Stimulated activated CD8-positive, alpha-beta memory T cell treated with anti-CD3 and anti-CD28 coated beads, Interleukin-4, amount 100 ng/mL, for 1 hour (primary cell): ENCODE measurements around the gene RAMP1.

Experiments
- DNase-seq, 2 donors: peaks; one replicate each; pipeline ENCODE4 v3.0.0-alpha.2; 2020; ENCODE audit warnings: low read depth in 2 of 2, low spot score in 1 of 2

The RAMP1 gene

DNA sequence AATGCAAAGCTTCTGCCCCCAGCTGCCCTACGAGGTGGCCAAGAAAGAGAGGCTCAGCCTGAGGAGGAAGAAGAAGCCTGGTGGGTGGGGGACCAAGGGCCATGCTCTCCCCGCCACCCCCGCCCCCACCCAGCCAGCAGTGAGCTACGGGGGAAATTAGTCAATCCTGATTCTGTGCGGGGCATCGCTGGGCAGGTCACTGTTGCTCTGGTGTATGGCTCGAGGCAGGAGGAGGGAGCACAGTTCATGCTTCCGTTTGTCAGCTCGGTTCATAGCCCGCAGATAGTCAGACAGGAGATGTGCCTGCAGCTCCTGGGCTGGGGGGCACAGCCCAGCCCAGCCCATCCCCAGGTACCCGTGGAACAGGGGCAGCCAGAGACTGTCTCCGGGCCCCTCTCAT lies 17.1 kb downstream of the RAMP1 start:
- DNase-seq: no peak

DNA sequence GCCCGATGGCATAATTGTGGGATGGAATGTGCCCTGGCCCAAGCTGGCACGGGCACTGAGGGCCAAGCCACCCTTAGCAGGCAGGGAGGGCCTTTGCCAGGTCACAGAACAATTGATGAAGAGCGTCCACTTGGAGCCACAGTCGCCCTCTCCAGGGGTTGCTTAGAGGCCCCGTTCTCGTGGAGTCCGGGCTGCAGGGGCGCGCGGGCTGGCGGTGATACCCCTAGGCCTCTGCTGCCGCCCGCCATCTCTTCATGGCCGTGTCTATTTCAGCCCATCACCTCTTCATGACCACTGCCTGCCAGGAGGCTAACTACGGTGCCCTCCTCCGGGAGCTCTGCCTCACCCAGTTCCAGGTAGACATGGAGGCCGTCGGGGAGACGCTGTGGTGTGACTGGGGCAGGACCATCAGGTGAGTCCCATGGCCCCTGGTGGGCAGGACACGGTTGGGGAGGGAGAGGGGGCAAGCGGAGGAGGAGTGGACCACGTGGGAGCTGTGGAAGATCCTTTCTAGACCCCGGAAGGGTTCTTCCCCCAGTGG lies 17.6 kb downstream of the RAMP1 start:
- DNase-seq: no peak

DNA sequence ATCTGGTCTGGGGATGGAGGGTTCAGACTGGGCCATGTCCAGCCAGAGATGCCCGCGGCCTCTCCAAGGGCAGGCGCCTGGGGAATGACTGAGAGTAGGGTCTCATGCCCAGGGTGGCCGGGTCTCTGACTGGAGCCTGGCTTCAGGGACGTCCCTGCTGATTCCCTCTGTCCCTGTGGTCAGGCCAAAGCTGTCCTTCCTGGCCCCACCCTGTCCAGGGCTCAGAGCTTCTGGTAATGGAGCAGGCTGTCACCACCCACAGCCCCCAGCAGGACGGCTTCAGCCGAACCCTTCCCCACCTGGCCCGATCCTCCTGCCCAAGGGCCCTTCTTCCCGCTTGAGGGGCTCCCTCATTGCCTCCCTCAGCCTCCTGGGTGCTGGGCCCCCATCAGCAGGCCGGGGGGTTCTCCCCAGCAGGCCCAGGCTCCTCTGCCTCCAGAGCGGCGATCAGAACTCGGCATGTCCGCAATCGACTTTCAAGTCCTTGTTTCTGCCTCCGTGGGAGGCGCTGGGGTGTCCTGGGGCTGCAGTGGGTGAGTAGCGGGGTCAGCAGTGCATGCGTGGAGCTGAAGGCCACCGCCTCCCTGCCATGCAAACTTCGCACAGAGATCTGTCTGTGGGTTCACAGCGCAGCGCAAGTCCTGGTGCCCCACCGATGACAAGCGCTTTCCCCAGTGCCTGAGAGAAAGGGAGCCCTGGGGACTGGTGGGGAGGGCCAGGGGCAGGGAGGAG lies 18.3 kb downstream of the RAMP1 start:
- DNase-seq: no peak

DNA sequence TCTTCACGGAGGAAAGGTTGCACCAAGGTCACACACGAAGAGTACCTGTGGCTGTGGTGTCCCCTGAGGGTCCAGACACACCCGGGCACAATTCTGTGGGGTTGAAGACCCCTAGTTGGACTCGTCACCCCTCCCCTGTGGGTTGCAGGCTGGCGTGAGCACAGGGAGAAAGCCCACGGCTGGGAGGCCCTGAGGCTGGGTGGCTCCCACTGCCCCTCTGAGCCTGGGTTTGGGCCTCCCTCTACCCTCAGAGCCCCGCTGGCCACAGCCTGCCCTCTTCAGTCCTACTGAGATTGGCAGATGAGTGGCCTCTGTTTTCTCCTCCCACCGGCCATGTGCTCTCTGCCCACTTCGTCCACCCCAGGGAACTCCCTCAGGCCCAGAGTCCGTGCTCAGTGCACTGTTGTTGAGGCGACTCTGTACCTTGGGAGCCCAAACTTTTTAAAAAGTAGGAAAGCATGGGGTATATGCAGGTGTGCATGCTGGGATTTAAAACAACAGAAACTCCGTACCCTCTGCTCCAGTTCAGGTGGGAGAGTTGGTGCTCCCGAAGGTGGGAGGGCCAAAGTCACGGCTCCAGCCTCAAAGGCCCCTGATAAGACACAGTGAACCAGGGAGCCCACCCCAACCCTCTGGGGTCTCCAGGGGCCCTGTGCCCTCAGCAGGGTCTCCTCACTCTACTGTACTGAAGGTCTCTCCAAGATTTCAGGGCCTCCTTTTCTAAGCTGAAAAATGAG lies 19.1 kb downstream of the RAMP1 start:
- DNase-seq: no peak

DNA sequence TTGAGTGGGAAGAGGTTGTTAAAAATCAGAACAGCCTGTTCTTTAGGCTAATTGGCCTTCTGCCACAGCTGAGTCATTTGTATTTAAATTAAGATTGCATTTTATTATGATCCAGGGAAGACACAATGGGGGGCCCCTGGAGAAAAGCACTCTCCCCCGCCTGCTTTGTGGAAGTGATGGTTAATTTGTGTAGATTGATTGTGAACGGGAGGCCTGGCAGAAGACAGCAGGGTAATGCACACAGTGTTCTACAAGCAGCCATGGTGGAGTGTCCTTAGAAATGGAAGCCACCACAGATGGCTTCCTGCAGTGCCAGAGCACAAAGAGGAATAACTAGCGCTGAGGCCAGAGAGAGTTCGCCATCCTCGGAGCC lies 19.6 kb downstream of the RAMP1 start:
- DNase-seq: no peak

DNA sequence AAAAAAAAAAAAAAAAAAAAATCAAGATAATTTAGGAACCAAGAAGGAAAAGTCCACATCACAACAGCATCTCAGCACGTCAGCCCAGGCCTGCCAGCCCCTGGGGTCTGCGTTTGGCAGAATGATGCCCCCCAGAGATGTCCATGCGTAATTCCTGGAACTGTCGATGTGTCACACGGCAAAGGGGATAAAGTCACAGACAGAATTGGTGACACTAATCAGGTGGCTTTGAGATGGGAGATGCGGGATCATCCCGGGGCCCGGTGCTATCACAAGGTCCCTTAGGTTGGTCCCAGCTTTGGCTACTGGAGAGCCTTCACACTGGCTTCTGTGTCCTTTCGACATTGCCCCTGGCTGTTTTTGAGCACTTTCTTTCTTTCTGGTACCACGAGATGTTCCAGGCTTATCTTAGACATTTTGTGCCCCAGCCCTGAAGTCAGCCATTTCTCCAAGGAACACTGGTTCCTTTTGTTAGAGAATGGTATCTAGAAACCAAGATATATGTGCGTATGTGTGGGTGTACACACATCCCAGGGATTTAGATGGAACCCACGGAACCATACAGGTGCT lies 20.7 kb downstream of the RAMP1 start:
- no peak for DNase-seq

DNA sequence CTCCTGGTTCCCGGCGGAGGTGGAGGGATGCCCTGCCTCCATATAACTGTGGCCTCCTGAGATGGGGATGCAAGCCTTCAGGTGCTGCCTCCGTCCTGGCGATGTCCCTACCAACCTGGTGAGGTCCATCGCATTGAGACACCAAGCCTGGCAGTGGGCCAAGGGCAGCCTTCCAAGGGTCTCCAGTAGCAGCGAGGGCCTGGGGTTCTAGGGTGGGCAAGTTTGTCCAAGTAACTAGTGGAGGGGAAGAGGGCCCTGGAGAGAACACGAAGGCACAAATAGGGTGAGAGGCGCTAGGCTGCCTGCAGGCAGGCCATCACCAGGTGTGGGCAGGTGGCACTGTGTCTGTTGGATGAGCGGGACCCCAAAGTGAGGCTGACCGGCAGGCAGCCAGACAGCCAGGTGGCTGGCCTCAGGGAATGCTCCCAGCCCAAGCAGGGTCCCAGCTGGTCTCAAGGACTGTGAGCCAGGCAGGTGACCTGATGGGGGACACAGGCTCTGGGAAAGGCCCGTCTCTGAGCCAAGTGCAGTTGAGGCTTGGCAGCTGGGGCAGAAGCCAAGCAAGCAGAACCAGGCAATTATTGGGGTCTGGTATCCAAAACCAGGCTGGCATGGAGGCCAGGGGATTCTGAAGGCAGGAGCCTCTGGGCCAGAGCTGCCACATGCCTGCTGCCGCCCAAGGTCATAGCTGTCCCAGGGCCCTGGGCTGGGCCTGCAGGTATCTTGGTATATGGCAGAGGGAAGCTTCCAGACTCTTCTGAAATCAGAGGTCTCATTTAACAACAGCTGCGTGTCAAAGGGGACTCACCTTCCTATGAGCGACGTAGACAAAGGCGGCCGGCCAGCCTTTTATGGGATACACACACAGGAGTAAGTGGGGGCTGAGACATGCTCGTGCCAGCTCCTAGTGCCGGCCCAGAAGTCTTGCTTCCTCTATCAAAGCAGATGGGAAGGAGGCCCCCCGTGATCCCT lies 23.4 kb downstream of the RAMP1 start:
- no peak for DNase-seq

DNA sequence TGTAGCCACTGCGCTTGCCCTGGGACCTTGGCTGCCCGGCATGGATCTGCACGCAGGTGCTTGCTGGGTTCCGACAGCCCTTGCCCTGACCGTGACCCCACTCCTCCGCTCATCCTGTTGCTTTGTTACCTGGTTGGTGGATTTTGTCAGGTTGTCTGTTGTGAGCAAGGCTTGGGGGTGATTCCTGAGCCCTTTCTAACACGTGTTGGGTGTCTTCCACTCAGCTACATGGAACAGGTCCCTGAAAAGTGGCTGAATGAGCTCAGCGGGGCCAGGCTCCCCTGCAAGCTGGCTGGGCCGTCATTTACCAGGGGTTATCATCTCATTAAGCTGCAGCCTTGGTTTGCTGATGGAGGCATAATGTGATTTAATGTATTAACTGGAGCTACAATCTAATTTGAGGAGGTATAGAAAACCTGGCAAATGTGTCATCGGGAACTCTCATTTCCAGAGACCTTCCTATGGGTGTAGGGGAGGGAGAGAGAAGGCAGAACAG lies 24.6 kb downstream of the RAMP1 start:
- DNase-seq: no peak

DNA sequence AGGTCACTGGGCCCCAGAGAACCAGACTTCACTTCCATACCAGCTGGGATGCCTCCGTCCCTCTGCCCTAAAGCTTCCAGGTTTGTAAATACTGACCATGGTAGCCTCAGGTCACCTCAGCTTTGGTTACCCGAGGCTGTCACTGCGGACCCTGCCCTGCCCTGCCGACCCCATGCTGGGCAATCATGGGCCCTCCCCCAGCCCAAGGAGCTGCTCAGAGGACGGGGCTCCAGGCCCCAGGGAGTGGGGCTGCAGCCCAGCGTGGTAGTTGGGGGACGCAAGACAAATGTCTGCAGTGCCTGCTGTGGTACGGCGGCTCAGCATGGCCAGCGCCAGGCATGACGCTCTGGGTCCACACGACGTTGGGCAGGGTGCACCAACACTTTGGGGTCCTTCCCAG lies 25.3 kb downstream of the RAMP1 start:
- no peak for DNase-seq

DNA sequence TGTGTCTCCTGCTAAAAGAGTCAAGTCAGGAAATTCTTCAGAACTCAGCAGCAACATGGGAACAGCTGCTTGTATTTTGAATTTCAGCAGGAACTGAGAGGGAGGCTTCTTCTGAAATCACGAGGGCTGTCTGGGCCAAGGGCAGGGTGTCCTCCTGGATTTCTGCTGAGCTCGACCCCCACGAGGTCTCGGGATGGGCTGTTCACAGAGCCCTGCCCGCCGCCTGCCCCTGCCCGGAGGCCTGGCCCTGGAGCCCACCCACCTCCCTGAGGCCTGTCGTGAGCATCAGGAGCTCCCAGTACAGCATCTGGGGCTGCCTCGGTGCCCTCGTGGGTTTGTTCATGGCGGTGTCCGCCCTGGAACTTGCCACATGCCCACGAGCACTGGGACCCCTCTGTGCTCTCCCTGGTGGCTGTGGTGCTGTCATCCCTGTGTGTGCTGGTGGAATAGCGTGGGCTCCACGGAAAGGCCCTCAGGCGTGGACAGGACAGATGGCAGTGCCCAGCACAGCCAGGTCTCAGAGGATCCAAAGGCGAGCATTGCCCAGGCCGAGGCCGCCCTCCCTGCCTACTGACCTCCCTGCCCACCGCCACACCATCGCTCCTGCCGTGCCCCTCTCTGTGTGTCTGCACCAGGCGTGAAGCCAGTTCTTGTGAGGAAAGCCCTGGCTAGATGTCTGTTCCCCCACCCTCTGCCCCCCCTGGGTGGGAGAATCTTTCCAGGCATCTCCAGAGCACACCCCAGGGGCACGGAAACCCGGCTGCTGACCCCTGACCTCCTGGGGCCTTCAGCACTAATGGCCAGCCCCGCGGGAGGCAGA lies 25.9 kb downstream of the RAMP1 start:
- DNase-seq: no peak

DNA sequence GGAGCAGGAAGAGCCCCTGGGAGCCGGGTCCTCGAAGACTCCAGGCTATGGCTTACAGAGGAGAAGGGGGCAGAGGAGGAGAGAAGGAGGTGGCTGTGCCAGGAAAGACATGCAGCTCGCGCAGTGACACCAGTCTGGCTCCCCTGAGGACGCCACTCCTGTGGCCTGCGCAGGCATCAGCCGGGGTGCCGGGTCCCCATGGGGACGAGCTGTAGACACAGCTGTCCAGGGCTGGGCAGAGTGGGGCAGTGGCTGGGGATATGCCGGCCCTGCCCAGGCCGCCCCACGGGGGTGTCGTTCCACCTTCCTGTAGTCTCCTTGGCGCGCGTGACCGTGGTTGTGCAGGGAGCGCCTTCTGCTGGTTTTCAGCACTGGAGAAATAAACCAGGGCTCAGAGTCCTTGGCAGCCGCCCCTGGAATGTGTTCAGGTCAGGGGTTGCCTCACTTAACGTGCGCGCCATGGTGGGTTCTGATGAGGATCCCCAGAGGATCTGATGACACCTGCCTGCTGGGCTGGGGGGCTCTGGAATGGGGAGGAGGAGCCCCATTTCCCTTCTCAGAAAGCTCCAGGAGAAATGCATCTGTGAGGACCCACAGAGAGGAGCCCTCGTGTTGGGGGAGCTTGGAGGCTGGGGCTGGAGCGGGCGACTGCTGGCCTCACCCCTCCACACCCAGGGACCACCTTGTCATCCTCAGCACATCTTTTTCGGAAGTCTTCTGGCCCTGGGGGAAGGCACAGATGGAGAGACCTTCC lies 26.7 kb downstream of the RAMP1 start:
- DNase-seq: no peak

DNA sequence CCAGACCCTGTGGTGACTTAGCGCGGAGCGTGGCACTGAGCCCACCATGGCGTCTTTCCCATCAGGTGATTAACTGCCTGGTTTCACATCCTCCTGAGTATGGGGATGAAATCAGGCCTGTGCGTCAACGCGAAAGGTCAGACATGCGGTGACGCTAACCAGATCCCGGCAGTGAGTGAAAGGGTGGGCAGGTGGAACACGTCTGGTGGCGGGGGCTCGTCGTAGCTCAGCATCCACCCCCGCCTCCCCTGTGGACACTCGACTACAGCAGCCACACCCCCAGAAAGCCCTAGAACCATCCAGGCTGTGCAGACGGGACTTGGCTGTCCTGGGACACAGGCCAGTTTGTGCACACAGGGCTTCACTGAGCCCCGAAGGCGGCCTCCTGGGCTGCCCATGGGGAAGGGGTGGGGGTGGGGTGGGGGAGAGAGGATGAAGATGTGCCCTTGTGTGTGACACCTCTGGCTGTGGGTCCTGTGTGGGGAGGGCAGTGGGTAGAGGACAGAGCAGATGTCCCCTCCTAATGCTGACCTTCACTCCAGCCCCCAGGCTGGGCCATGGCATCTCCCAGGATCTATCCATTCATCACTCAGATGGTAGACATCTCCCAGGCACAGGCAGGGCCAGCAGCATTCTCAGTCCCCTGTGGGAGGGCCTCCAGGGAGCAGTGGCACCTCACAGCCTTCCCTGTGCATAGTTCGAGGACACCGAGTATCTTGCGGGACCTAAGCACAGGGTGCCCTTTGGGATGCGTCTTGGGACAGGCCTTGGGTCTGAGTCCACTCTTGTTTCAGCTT lies 27.5 kb downstream of the RAMP1 start:
- DNase-seq: no peak

DNA sequence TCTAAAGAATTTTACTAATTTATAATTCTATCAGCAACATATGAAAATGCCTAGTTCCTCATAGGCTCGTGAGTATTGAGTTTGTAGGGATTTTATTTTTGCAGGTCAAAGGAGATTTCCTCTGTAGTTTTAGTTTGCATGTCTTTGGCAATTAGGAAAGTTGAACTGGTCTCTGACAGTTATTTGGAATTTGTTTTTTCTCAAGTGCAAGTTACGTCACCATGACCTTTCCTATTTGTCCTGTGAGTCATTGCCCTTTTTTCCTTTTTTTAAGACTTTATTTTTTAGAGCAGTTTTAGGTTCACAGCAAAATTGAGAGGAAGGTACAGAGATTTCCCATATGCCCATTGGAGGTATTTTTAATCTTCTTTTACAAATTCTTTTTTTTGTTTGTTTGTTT lies 29.0 kb downstream of the RAMP1 start:
- DNase-seq: no peak

DNA sequence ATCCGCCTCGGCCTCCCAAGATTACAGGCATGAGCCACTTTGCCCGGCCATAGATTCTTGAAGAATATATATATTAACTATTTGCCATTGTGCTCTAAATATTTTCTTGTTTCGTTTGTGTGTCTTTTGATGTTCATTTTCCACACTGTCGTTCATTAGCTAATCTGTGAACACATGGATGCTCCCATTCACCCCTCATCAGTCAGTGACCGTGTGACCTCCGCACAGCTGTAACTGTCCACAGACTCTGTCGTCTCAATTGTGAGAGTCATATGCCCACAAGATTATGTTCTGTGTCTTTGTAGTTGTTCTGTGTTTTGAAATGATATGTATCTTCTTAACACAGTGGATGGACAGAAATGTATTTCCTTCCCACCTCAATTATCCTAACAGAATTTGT lies 29.6 kb downstream of the RAMP1 start:
- DNase-seq: no peak

DNA sequence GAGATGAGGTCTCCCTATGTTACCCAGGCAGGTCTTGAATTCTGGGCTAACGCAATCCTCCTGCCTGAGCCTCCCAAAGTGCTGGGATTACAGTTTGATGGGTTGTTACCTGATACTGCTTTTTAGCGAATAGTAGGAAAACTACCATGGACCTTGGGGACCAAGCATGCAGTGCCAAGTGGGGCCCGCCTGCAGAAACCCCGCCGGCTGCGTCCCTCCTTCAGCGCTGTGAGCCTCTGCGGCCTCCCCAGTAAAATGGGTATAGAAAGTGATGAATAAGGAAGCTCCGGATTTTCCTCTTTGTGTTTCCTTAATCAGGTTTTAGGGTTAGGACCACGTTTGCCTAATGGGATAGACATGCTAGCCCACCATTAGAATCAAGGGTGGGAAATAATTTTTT lies 30.4 kb downstream of the RAMP1 start:
- DNase-seq: no peak

DNA sequence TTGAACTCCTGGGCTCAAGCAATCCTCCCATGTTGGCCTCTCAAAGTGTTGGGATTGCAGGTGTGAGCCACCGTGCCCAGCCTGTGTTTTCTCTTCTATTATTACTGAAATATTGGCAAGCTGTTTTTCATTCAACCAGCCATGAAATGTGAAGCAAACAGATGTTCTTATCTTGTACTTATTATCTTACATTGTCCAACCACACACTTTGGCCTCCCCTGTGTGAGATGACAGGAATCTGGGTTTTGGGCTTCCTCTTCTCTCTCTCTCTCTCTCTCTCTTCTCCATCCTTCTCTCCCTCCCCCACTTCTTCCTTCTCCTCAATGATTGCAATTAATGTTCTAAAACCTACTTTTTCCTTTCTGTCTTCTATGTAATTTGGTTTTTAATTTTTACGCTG lies 33.1 kb downstream of the RAMP1 start:
- no peak for DNase-seq

DNA sequence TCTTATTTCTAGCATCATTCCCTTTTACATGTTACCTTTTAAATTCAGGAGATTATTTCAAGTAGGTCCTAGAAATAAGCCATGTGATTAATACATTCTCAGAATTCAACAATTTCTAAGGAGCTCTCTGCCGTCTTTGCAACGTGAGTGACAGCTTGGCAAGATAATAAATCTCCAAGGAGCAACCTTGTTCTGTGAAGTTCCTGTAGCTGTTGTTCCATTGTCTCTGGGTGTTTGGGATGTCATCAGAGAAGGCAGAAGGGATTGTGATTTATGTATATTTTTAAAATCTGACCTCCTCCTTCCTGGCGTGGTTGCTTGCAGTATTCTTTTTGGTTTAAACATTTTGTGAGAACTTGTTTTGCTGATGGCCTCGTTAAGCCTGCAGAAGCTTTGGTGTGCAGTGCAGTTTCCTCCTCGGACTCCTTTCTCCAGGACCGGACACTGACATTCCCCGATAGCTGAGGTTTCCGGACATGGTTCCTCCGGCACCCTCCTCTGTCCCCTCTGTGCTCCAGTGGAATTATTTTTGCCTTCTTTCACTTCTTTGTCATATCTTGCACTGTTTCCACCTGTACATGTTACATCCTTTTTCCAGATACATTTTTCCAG lies 33.7 kb downstream of the RAMP1 start:
- DNase-seq: no peak

DNA sequence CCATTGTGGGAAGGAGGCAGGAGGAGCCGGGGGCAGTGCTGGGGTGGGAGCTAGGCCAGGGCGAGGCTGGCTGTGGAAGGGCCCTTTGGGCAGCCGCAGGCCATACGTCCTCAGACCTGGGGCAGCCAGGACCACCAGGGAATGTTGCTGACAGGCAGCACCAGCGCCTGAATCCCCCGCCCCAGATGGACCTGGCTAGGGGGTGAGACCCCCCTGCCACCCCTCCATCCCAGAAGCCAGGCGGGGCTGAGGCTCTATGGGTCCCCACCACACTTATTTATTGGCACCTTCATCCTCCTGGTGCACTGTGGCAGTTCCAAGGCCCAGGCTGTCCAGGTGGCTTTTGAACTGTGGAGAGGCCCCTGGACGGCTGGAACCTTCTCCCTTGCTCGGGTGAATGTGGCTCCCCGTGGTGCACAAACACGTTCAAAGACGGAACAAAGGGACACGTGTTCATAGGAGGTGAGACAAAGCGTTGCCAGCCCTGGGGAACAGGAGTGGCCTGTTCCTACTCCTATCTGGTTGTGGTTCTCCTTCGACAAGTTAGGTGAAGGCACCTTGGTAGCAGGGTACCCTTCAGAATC lies 35.1 kb downstream of the RAMP1 start:
- DNase-seq: no peak
